Prostate gland (tissue), 2 donors: ENCODE data around the gene MAD2L1BP.

Source experiments
- CTCF ChIP-seq, 4 experiments: fragments of 200-600 bp in 2 of 4; fragments of 450-650 bp in 2 of 4; sonication (generic) in 2 of 4; IDR thresholded peaks; 1 replicate in 3 of 4; 2 replicates in 1 of 4; pipeline ENCODE4 v1.5.1; 2016 to 2019; ENCODE audit warnings: antibody characterized with exemption in 4 of 4, mild to moderate bottlenecking in 2 of 4, moderate library complexity in 2 of 4
- POLR2A ChIP-seq: fragments of 450-650 bp; IDR thresholded peaks from one replicate; pipeline ENCODE4 v1.6.1; 2016; ENCODE audit warnings: antibody characterized with exemption, mild to moderate bottlenecking

GRCh38 chr6:43608310-43608763 is 27.3 kb upstream of the MAD2L1BP start:
- TF ChIP-seq CTCF (IDR thresholded peaks at IDR 0.05) (peak; percentile 40 to 74 (median 60)), POLR2A (no peak)
